Skeletal muscle satellite cell (primary cell): ENCODE results near the gene PLCG2.
"Not testable (repeated sequence)": the region's sequence is repeated elsewhere in the genome, so short reads cannot be mapped to it uniquely, and the experiment has no call there.

Experiments
- H3K27me3 ChIP-seq: 2 replicates; pipeline ENCODE4 v1.7.0; 2013; ENCODE audit warnings: low read length; ENCODE audit not compliant: control insufficient read depth, insufficient read depth
- H3K36me3 ChIP-seq: 2 replicates; pipeline ENCODE4 v1.7.0; 2013; ENCODE audit warnings: mild to moderate bottlenecking, control low read depth, low read length; ENCODE audit not compliant: insufficient read depth
- H3K4me1 ChIP-seq: 2 replicates; pipeline ENCODE4 v1.7.0; 2013; ENCODE audit warnings: low read length; ENCODE audit not compliant: control insufficient read depth, insufficient read depth
- H3K4me2 ChIP-seq: 2 replicates; pipeline ENCODE4 v1.7.0; 2013; ENCODE audit warnings: mild to moderate bottlenecking, low read length
- H3K4me3 ChIP-seq: 2 replicates; pipeline ENCODE4 v1.7.0; 2013; ENCODE audit warnings: low read length
- H3K9ac ChIP-seq: 2 replicates; pipeline ENCODE4 v1.7.0; 2013; ENCODE audit warnings: mild to moderate bottlenecking, low read depth, low read length, moderate library complexity
- H3K9me3 ChIP-seq: replicated peaks from 2 replicates; pipeline ENCODE4 v1.7.0; 2013; ENCODE audit warnings: mild to moderate bottlenecking, control low read depth, low read length

Gene PLCG2

DNA sequence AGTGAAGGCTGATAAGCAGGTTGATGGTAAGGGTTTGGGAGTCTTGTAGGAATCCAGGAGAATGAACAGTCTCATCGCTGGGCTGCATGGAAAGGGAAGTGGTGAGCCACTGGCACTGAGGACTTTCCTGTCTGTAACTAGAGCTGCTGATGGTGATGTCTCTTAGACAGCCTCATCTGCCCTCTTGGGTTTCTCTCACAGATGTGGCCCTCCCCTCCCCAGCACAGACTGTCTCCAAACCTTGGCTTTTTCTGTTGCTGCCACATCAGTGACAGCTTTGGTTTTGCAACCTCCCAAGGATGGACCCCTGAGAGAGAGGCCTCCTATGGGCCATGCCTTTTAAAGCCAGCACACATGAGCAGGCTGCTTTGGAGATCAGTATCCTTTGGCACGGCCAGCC lies 16.9 kb downstream of the PLCG2 start:
- Histone ChIP-seq H3K27me3 (peaks cover 10% of the 10 kb centered on the region), H3K36me3 (no peaks in the 10 kb centered on the region), H3K4me1 (no peaks in the 10 kb centered on the region), H3K9ac (no peak overlapping the region), H3K4me2 (no peak overlapping the region), H3K9me3 (no peaks in the 10 kb centered on the region), H3K4me3 (no peak overlapping the region)

DNA sequence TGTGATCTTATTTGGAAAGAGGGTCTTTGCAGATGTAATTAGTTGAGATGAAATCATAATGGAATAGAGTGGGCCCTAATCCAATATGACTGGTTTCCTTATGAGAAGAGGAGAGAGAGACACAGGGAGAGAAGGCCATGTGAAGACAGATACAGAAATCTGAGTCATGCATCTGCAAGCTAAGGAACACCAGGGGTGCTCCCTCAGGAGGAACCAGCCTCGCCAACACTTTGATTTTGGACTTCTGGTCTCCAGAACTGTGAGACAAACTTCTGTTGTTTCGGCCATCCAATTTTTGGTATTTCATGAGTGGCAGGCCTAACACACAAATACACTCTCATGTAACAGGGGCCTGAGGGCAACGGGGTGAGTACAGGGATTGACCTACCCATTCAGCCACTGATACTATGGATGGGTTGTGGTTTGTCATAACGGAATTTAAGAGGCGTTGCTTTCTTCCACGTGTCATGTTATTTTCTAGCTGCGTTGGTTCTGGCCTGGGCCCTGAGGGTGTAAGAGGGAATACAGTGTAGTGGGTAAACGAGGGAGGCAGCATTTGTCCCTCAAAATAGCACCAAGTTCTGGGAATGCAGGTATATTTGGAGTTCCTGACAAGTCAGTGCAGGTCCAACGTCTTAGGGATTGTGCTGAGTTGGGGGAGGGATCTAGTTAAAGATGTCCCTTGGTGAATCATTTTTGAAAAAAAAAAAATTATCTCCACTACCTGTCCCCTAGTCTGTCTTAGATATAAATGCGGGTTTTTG lies 17.7 kb downstream of the PLCG2 start:
- Histone ChIP-seq H3K4me2 (no peak overlapping the region), H3K36me3 (no peaks in the 10 kb centered on the region), H3K4me3 (no peak overlapping the region), H3K4me1 (no peaks in the 10 kb centered on the region), H3K9me3 (no peaks in the 10 kb centered on the region), H3K27me3 (peaks cover 10% of the 10 kb centered on the region), H3K9ac (no peak overlapping the region)

DNA sequence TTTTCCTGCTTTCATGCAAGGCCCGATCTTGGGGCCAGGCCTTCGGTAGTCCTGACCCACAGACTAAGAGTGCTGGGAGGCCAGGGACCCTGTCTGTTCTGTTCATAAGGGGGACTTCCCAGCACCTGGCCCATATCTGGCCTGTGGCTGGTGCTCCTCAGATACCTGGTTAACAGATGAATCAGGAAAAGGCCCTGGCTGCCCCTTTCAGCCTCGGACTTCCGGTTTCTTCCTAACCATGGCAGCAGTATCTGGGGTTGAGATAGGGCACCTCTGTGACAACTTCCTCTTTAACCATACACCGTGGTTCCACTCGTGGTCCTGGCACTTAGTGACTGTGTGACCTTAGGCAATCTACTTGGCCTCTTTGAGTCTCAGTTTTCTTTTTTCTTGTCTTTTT lies 18.4 kb downstream of the PLCG2 start:
- Histone ChIP-seq H3K4me1 (no peaks in the 10 kb centered on the region), H3K36me3 (no peaks in the 10 kb centered on the region), H3K4me3 (no peak overlapping the region), H3K9ac (no peak overlapping the region), H3K4me2 (no peak overlapping the region), H3K9me3 (no peaks in the 10 kb centered on the region), H3K27me3 (peaks cover 10% of the 10 kb centered on the region)

DNA sequence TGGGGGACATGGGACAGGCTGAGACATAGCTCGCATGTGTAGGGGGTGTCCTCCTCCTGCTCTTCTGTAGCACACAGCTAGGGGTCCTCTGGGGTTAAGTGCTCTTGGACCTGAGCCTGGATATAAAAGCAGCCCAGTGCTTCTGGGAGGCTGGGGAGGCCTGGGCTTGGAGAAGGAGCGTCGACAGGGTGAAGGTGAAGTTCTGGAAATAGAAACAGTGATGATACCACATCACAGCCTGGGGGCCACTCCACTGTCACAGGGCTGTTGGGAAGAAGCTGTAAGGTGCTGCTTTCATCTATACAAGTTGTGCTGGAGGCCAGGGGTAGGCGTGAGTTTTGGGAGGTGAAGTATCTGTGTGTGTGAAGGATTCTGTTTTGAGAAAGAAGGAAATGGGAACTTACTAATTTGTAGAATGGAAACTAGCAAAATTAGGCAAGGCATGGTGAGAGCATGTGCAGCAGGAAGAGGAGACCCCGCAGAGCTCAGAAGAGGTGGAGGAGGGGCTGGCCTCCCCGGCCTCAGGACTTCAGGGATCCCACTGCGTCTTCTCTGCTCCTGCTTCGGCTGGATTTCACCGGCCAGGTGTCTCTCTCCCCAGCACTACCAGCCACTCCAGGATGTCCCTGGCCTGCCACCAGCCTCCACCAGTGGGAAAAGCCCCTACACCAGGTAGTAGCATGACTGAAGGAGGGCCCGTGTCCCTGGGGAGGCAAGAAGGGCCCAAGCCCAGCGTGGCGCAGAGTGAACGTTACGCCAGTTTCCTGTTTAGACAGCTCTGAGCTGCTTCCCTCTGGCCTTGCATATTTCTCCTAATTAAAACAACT lies 19.4 kb downstream of the PLCG2 start:
- Histone ChIP-seq H3K9me3 (no peaks in the 10 kb centered on the region), H3K4me1 (no peaks in the 10 kb centered on the region), H3K36me3 (no peaks in the 10 kb centered on the region), H3K27me3 (peaks cover 5% of the 10 kb centered on the region), H3K4me3 (no peak overlapping the region), H3K9ac (no peak overlapping the region), H3K4me2 (no peak overlapping the region)

DNA sequence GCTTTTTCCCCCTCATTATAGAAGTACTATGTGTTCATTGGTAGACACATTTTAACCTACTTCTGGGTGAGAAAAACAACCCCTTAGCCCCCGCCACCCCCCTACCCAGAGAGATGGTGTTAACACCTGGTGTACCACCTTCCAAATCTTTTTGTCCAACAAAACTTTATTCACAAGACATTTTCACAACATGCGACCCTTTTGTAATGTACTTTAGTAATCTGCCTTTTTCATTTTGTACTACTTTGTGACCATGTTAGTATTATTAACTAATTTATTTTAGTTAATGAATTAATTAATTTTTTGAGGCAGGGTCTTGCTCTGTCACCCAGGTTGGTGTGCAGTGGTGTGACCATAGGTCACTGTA lies 20.0 kb downstream of the PLCG2 start:
- no peak overlapping the region for H3K9ac ChIP-seq
- no peaks in the 10 kb centered on the region for H3K27me3 ChIP-seq
- no peaks in the 10 kb centered on the region for H3K4me1 ChIP-seq
- no peak overlapping the region for H3K4me3 ChIP-seq
- H3K36me3 ChIP-seq: no peaks in the 10 kb centered on the region
- no peak overlapping the region for H3K4me2 ChIP-seq
- H3K9me3 ChIP-seq: no peaks in the 10 kb centered on the region

DNA sequence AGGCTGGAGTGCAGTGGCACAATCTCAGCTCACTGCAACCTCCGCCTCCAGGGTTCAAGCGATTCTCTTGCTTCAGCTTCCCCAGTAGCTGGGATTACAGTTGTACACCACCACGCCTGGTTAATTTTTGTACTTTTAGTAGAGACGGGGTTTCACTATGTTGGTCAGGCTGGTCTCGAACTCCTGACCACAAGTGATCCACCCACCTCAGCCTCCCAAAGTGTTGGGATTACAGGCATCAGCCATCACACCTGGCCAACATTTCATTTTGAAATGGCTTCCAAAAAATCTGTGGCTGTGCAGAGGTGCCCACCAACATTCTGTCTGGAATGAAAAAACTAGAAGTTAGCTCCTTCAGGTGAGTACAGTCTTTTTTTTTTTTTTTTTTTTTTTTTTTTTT lies 22.6 kb downstream of the PLCG2 start:
- H3K4me1 ChIP-seq: not testable (repeated sequence)

DNA sequence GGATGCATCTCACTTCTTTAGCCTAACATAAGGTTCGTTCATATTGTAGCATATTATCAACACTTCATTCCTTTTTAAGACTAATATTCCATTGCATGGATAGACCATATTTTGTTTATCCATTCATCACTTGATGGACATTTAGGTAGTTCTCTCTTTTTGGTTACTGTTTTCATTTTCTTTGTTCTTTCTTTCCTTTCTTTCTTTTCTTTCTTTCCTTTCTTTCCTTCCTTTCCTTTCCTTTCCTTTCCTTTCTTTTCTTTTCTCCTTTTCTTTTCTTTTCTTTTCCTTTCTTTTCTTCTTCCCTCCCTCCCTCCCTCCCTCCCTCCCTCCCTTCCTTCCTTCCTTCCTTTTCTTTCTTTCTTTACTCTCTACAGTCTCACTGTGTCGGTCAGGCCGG lies 24.2 kb downstream of the PLCG2 start:
- Histone ChIP-seq H3K9me3 (no peaks in the 10 kb centered on the region), H3K36me3 (no peaks in the 10 kb centered on the region), H3K4me1 (no peaks in the 10 kb centered on the region)

More for the DNA sequence above, 22.6 kb downstream of the PLCG2 start:
- not testable (repeated sequence) for H3K4me2 ChIP-seq, H3K4me3 ChIP-seq, H3K9ac ChIP-seq, H3K9me3 ChIP-seq, H3K36me3 ChIP-seq, H3K27me3 ChIP-seq

DNA sequence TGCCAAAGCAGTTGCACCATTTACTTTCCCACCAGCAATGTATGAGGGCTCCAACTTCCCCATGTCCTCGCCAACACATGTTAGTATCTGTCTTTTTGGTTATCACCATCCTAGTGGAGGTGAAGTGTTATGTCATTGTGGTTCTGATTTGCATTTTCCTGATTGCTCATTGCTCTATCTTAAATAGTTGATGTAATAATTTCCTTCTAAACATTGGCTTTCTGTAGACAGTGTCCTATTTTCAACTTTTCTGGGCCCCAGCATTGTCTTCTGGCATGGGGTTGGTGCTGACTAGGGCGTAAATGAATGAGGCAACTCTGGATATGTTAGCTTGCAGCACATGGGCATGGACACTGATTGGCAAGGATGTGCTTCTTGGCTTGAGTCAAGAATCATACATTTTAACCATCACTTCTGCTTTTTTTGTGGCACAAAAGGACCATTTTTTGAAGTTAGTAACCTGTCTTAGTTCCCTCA lies 25.1 kb downstream of the PLCG2 start:
- Histone ChIP-seq H3K4me2 (no peak overlapping the region), H3K36me3 (no peaks in the 10 kb centered on the region), H3K9ac (no peak overlapping the region), H3K4me1 (no peaks in the 10 kb centered on the region), H3K9me3 (no peaks in the 10 kb centered on the region), H3K4me3 (no peak overlapping the region), H3K27me3 (peaks cover 7% of the 10 kb centered on the region)

More for the DNA sequence above, 24.2 kb downstream of the PLCG2 start:
- H3K4me3 ChIP-seq: no peak overlapping the region
- H3K4me2 ChIP-seq: no peak overlapping the region
- H3K27me3 ChIP-seq: peaks cover 7% of the 10 kb centered on the region
- H3K9ac ChIP-seq: no peak overlapping the region

DNA sequence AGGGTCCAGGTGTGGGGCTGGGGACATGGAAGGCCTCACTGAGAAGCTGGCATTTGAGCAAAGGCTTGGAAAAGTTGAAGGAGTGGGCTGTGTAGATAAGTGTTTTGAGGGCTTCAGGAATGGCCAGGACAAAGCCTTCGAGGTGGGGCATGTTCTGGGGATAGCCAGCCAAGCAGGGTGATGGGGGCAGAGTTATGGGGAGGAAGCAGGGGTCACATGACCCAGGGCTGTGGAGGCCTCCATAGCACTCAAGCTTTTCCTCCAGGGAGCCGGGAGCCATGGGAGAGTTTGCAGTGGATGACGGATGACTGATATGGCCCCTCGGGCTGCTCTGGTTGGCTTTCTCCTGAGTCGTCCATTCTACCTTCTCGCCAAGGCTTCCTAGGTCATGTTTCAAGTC lies 27.6 kb downstream of the PLCG2 start:
- H3K4me1 ChIP-seq: no peaks in the 10 kb centered on the region
- no peak overlapping the region for H3K4me3 ChIP-seq
- peaks cover 7% of the 10 kb centered on the region for H3K27me3 ChIP-seq
- H3K9me3 ChIP-seq: no peaks in the 10 kb centered on the region
- H3K9ac ChIP-seq: no peak overlapping the region
- H3K4me2 ChIP-seq: no peak overlapping the region
- no peaks in the 10 kb centered on the region for H3K36me3 ChIP-seq

DNA sequence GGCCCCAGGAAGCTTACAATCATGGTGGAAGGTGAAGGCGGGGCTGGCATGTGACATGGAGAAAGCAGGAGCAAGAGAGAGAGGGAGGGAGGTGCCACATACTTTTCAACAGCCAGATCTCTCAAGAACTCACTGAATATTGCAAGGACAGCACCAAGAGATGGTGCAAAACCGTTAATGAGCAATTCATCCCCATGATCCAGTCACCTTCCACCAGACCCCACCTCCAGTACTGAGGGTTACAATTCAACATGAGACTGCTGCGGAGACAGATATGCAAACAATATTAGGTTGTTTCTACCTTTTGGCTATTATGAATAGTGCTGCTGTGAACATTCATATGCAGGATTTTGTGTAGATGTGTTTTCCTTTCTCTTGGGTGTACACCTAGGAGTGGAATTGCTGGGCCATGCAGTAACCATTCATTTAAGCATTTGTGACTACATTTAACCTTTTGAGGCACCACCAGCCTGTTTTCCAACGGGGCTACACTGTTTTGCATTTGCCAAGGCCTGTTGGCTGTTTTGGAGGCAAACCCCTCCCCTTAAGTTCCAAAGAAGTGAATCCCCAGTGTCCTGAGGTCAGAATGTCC lies 28.8 kb downstream of the PLCG2 start:
- peaks cover 7% of the 10 kb centered on the region for H3K27me3 ChIP-seq

DNA sequence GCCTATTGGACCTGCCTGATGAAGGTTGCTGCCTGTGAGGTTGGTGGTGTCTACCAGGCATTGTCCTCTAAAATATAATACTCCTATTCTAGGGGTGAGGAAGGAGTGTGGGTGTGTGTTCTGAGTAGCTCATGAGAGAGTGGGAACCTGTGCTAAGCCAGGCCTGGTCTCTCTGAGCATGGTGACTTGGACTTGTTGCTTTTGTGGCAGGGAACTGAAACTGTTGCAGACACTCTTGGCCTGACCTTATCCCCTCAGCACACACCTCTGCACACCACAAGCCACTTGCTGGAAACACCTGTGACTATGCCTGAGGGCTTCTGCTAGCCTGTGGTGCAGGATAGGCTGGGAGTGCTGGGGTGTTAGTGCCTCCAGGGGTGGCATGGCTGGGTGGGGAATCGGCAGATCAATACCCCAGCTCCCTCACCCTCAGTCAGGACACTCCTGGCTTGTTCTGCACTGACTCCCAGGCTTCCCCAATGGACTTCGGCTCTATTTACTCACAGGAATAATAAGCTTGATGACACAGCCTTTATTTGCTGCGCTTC lies 29.9 kb downstream of the PLCG2 start:
- Histone ChIP-seq H3K9ac (no peak overlapping the region), H3K4me1 (no peaks in the 10 kb centered on the region), H3K4me2 (no peak overlapping the region), H3K4me3 (no peak overlapping the region), H3K36me3 (no peaks in the 10 kb centered on the region), H3K9me3 (no peaks in the 10 kb centered on the region), H3K27me3 (peaks cover 7% of the 10 kb centered on the region)

More for the DNA sequence above, 28.8 kb downstream of the PLCG2 start:
- no peaks in the 10 kb centered on the region for H3K4me1 ChIP-seq
- H3K9me3 ChIP-seq: no peaks in the 10 kb centered on the region
- no peak overlapping the region for H3K4me2 ChIP-seq
- no peak overlapping the region for H3K4me3 ChIP-seq
- no peaks in the 10 kb centered on the region for H3K36me3 ChIP-seq
- no peak overlapping the region for H3K9ac ChIP-seq
